ENCODE results near the gene BRD1.

DNA sequence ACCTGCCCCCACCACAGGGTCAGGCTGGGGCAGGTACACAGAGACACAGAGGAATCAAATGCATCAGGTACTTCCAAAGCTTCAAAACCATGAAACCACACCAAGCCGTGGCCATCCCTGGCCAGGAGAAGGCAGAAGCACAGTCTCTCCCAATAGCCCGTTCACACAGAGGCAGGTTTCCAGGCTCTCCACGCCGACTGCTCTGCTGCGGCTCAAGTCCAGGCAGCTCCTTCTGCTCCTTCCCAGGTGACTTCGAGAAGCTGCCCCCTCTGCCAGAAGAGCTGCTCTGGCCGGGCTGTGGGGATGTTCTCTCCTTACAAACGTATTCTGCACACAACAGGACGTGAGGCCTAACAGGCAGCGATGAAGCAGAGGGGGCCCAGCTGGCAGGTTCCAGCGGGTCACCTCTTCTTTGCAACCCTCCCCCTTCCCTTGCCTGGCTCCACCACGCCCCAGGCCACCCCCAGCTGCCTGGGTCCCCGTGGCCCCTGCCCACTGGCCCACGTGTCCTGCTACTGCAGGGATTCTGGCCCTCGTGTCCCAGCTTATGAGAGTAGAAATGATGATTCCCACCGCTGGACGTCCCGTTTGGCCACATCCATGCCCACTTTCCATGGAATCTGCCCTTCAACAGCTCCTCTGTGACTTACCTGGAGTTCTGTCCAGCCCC, 26.1 kb downstream of the BRD1 start:
- no peak for TF ChIP-seq POLR2AphosphoS5 (IDR thresholded peaks at IDR 0.05)
- TF ChIP-seq, protein P1, sequence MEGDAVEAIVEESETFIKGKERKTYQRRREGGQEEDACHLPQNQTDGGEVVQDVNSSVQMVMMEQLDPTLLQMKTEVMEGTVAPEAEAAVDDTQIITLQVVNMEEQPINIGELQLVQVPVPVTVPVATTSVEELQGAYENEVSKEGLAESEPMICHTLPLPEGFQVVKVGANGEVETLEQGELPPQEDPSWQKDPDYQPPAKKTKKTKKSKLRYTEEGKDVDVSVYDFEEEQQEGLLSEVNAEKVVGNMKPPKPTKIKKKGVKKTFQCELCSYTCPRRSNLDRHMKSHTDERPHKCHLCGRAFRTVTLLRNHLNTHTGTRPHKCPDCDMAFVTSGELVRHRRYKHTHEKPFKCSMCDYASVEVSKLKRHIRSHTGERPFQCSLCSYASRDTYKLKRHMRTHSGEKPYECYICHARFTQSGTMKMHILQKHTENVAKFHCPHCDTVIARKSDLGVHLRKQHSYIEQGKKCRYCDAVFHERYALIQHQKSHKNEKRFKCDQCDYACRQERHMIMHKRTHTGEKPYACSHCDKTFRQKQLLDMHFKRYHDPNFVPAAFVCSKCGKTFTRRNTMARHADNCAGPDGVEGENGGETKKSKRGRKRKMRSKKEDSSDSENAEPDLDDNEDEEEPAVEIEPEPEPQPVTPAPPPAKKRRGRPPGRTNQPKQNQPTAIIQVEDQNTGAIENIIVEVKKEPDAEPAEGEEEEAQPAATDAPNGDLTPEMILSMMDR (IDR thresholded peaks at IDR 0.05), result no peak
- no peak for TF ChIP-seq POLR2A (IDR thresholded peaks at IDR 0.05)
- no peak for TF ChIP-seq EP300 (IDR thresholded peaks at IDR 0.05)

Measured in suprapubic skin (tissue), 4 donors.